Measurements from ENCODE around the gene SLX4IP.
A peak's percentile ranks its signal among the peaks of the same experiment; 100 is the strongest.

SLX4IP gene

GRCh38 chr20:10655720-10656669 is 220.9 kb downstream of the SLX4IP start:
- DNase-seq, result no peak

- no peak for DNase-seq
Measured at GRCh38 chr20:10657453-10657852, 222.3 kb downstream of the SLX4IP start.

- no peak for DNase-seq
Measured at GRCh38 chr20:10658051-10658823, 223.1 kb downstream of the SLX4IP start.

GRCh38 chr20:10658876-10659632 is 223.9 kb downstream of the SLX4IP start:
- DNase-seq, result no peak

- no peak for DNase-seq
Measured at GRCh38 chr20:10659651-10660601, 224.8 kb downstream of the SLX4IP start.

GRCh38 chr20:10660661-10661060 is 225.6 kb downstream of the SLX4IP start:
- DNase-seq, result no peak

GRCh38 chr20:10661261-10661660 is 226.2 kb downstream of the SLX4IP start:
- DNase-seq, result no peak

- no peak for DNase-seq
Measured at GRCh38 chr20:10662151-10662550, 227.0 kb downstream of the SLX4IP start.

- no peak for DNase-seq
Measured at GRCh38 chr20:10662661-10663458, 227.8 kb downstream of the SLX4IP start.

GRCh38 chr20:10663756-10664155 is 228.7 kb downstream of the SLX4IP start:
- DNase-seq, result no peak

GRCh38 chr20:10665027-10665561 is 230.0 kb downstream of the SLX4IP start:
- no peak for DNase-seq

GRCh38 chr20:10665791-10666190 is 230.7 kb downstream of the SLX4IP start:
- DNase-seq, result no peak

- DNase-seq, result peak; percentile 63
Measured at GRCh38 chr20:10666221-10667076, 231.3 kb downstream of the SLX4IP start.

GRCh38 chr20:10667077-10667401 is 231.9 kb downstream of the SLX4IP start:
- DNase-seq, result no peak

GRCh38 chr20:10667560-10668167 is 232.6 kb downstream of the SLX4IP start:
- no peak for DNase-seq

GRCh38 chr20:10668677-10669368 is 233.7 kb downstream of the SLX4IP start:
- DNase-seq, result no peak

- DNase-seq, result no peak
Measured at GRCh38 chr20:10669843-10670446, 234.8 kb downstream of the SLX4IP start.

- no peak for DNase-seq
Measured at GRCh38 chr20:10670501-10671220, 235.6 kb downstream of the SLX4IP start.

Measured in NCI-H1092 treated with DMSO at 0.1 percent for 48 hours (cell line).